CD4-positive, alpha-beta T cell treated with Interleukin-15 for 1 hour (primary cell): ENCODE measurements around the gene CTDP1.
A peak's percentile ranks its signal among the peaks of the same experiment; 100 is the strongest.

Experiments used
- DNase-seq: peaks from one replicate; pipeline ENCODE4 v3.0.0-alpha.2; 2020

CTDP1 gene

GRCh38 chr18:79787527-79787864 is 107.9 kb downstream of the CTDP1 start:
- DNase-seq = no peak

GRCh38 chr18:79787865-79788733 is 108.5 kb downstream of the CTDP1 start:
- no peak for DNase-seq

DNA sequence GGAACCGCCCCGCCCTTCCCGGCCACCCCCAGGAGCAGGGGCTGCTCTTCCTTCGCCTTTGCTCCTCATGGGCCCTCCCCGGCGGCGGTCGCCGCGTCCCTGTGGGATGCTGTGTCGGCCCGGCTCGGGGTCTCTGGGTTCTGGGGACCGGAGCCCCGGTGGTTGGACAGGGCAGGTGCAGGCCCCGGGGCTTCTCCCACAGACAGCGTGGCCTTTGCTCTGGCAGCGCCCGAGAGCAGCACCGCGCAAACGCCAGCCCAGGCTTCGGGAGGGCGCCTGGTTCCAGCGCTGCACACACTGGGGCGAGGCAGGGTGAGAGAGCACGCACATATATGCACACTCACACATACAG is 109.1 kb downstream of the CTDP1 start:
- DNase-seq = no peak

DNA sequence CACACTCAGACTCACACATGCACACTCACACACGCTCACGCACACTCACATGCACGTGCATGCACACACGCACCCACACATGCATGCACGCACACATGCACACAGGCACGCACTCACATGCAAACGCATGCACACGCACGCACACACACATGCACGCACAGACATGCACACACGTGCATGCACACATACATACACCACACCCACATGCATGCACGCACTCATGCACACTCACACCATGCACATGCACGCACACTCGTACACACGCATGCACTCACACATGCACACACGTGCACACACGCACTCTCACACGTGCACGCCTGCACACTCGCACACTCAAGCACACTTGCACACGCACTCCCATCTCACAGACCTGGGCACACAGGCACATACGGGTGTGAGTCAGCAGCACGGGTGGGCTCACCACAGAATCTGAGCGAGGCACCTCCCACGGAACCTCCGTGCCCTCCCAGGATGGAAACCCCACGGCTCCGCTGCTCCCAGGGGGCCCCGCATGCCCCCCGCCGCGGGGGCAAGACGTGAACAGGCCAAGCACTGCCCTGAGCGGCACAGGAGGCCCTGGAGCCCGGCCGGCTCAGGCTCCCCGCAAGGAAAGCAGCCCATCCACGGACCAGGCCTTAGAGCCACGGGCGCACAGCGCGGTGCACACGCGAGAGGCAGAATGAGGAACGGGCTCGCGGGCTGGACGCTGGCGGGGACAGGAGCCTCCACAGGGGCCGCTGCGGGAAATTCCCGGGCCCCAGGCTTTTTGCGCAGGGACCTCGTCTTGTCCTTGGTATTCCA is 109.7 kb downstream of the CTDP1 start:
- no peak for DNase-seq

- no peak for DNase-seq
Observed at GRCh38 chr18:79789901-79790890, 110.6 kb downstream of the CTDP1 start.

- DNase-seq = peak; percentile 51
Observed at GRCh38 chr18:79790996-79791972, 111.7 kb downstream of the CTDP1 start.

DNA sequence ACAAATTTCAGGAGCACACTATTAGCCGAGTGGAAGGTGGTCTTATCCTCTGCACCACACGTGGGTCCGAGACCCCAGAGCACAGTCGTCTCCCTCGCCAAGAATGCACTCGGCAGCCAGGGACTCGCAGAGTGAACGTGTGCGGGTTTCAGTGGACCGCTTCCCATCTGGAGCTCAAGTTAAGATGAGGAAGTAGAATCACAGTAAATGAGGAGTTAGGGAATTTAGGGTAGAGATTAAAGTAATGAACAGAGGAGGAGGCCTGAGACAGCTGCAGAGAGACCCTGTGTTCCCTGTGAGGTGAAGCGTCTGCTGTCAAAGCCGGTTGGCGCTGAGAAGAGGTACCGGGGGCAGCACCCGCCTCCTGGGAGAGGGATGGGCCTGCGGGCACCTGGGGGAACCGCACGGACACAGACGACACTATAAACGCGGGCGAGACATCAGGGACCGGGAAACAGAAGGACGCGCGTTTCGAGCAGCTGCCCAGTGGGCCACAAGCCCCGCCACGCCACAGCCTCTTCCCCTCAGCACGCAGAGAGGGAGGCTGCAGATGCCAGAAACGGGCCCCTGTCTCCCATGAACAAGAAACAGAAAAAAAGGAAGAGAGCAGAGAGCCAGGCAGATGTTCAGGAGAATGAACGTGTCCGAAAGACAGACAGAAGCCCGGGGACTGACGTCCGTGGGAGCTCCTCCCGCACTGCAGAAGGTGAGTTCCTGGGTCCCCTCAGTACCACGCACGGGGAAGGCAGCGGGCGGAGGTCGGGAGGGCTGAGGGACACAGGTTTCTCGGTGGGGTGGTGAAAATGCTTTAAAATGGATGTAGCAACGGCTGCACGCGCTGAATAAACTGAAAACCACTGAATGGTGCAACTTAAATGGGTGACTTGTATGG is 112.7 kb downstream of the CTDP1 start:
- DNase-seq = no peak

- DNase-seq = peak; percentile 32
Observed at GRCh38 chr18:79792988-79793355, 113.4 kb downstream of the CTDP1 start.

DNA sequence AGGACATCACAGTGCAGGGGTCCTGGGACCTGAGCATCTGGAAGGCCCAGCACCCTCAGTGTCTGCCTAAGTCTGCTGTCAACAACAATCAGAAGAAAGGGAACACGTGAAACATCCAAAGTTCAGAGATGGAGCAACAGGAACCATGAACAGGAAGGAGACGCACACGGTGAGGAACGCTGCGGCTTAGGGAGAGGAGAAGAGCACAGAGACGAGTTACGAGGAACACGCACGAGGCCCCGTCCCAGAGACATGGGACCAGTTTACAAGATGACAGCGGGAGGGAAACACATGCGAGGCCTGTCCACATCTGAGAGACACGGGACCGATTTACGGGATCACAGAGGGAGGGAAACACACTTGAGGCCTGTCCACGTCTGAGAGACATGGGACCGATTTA is 115.2 kb downstream of the CTDP1 start:
- no peak for DNase-seq

- DNase-seq = no peak
Observed at GRCh38 chr18:79795446-79795845, 115.8 kb downstream of the CTDP1 start.

DNA sequence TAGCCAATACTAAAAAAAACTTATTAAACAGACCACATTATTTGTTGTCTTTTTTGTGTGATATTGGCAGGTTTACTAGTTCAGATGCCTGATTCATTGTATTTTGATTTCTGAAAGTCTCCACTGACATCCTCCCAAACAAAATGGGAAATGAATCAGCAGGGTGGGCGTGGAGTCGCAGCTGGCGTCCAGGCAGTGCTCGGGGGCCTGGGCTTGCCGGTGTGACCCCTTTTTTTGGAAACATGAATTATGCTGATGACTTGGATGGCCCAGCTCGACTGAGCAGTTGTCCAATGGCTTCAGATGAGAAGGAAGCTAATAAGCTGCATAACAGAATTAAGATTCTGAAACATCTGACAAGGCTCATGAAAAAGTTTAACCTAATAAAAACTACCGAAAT is 116.4 kb downstream of the CTDP1 start:
- DNase-seq = no peak

GRCh38 chr18:79796531-79797405 is 117.2 kb downstream of the CTDP1 start:
- DNase-seq = no peak

DNA sequence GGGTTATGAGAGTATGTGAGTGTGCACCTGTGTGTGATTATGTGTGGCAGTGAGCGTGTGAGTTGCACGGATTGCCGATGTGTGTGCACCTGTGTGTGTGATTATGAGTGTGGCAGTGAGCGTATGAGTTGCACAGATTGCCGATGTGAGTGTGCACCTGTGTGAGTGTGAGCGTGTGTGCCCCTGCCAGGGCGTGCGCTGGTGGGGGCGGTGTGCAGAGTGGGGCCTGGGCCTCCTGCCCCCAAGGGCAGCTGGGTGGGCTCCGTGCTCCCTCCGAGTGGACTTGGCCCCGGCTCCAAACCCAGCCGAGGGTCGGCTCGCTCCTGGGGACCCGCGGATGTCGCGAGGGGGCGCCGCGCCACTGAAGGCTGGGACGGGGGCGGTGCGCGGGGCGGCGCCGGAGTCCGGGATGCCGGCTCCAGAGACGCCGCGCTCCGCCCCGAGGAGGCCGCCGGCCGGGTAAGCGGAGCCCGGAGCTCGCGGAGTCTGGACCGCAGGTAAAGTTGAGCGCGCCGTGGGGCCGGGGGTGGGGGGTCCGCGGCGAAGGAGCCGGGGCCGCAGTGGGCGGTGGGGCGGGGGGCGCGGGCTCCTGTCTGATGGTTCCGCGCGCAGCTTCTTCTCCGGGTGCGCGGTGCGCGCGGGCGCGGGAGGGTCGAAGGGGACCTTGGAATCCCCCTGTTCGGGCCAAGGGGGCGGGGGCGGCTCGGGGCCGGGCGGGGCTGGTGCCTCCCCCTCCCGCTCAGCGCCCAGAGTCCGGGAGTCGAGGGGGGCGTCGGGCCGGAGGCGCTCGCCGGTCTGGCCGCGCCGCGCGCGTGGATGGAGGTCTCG is 118.1 kb downstream of the CTDP1 start, which contains the start of gene KCNG2:
TSS of gene KCNG2 (plus strand) at position 421 of the 828 bp plus-strand sequence. CDS start 65,730 bp downstream, outside the sequence.
- DNase-seq = no peak

- DNase-seq = no peak
Observed at GRCh38 chr18:79798346-79798998, 118.9 kb downstream of the CTDP1 start.

DNA sequence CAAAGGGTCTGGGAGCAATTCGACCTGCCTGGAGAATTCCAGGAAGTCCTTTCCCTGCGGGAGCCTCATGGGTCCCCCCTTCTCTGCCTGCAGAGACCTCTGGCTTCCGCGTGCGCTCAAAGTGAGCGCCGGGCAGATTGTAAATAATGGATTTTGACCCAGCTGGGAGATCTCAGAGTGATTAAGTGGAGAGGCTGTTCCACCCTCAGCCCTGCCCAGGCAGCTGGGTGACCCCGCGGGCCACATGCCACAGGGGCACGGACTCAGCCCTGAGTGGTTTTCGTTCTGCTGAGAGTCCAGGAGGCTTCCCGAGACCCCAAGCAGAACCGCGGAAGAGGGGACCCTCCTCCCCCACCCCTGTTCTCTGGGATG is 119.4 kb downstream of the CTDP1 start:
- DNase-seq = no peak

DNA sequence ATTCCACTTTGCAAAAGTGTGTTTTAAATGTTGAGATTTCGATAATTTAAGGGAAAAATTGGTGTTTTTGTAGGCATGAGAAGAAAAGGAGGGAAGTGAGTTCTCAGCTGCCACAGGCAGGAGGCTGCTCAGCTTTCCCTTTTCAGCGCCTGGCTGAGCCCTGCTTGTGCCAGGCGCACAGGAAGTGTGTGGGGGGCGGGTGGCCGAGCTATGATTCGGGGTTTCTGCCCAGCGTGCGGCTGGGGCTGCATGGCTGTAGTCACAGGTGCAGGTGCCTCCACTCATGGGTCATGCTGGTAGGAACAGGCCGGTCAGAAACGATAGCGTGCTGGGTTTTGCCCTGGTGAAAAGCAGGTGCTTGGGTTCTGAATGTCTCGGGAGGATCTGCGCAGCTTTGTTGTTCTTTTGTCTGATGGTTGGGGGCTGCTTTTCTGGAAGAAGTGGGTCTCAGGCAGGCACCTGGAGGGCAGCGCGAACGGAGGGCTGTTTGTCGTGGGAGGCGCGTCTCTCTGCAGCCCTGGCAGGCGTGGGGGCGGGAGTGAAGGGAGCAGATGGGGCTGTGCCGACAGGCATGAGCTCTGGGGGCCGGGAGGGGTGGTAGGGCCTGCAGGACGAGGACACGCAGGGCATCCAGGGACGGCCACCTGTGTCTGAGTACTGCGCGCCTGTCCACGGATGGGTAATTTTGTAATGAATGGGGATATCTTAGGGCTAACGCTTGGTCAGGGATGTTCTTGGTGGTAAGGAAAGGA is 120.2 kb downstream of the CTDP1 start:
- DNase-seq = no peak
